Posterior cingulate gyrus (tissue), 11 donors: ENCODE results near the gene PSMD7.
"Not testable (repeated sequence)": the region's sequence is repeated elsewhere in the genome, so short reads cannot be mapped to it uniquely, and the experiment has no call there.

ENCODE experiments used
- DNase-seq, 10 donors: peaks; one replicate each; pipeline versions ENCODE4 v3.0.0 to v3.0.0-alpha.2; 2020 to 2021; ENCODE audit warnings: mixed read lengths in 3 of 10
- intact Hi-C: fragments of 100-400 bp; cut with DNase I; formaldehyde crosslinking; loops from one replicate; pipeline ENCODE4 v1.15.1; 2023

The PSMD7 gene

DNA sequence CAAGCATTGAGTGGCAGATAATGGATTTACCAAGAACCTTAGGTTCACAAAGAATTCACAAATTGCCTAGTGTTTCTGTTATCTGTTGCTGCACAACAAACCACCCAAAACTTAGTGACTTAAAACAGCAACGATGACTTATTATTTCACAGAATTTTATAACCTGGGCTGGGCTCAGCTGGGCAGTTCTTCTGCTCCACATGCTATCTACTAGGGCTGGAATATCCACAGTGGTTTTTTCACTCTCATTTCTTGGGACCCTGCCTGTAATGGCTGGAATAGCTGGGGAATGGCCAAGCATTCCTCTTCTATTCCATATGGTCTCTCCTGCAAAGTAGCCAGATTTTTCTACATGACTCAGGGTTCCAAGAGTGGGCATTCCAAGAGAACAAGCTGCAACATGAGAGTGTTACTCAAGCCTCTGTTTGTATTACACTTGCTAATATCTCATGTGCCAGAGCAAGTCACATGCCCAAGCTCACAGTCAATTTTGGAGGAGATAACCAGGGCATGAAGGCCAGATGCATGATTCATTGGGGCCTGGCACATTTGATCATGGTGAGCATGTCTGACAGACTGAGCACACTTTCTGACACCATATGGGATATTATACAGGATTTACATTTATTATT is 4.9 kb upstream of the PSMD7 start:
- no peak for DNase-seq
- intact Hi-C loops: no loop called here

DNA sequence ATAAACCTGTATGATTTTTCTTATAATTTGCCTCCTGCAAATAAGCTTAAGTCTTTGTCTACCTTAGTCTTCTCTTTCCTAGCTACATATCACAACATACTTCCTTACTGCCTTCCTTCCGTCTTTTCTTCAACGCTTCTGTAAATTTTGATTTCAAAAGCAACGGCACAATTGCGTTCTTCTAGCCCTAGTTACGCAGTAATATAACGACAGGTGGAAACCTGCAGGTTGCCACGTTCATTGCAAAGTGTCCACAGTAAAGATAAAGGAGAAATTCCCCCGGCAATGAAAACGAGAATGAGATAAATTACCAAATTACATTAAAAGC is 546 bp upstream of the PSMD7 start:
- DNase-seq: no peak
- intact Hi-C loops: no loop called here

DNA sequence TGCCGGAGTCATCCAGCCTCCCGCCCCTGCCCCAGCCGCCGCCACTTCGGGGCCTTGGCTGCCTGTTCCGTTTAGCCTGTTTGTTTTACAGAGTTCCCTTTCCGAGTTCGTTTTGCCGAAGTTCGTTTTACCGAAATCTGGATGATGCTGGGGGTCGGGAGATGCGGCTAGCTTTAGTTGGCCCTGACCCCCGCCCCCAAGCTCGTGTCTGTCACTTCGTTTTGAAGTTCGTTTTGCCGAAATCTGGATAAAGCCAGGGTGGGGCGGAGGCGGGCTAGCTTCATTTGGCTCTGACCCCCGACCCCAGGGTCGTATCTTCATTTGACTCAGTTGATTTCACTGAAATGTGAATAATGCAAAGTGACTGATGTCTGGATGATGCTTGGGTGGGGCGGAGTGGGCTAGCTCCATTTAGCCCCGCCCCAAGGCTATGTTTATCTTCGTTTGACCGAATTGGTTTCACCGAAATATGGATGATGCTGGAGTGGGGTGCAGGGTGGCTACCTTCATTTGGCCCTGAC is 591 bp downstream of the PSMD7 start:
- peak in 3 of 10 donors; percentile 17 to 66 (median 19) for DNase-seq
- intact Hi-C loops: no loop called here

DNA sequence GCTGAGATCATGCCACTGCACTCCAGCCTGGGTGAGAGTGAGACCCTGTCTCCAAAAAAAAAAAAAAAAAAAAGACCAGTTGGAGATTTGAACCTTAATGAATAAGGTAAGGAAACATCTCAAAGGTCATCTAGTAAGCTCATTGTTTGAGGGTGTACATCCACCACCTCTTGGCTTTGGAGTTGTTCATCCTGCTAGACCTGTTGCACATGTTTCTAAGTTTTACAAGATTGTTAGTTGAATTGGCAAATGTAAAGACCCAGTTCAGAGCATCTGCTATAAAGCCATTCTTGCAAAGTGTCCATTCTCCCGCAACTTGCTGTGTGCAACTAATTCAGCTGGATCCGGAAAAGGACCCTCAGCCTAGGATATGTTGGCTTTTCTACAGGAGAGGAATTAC is 1.5 kb downstream of the PSMD7 start:
- no peak for DNase-seq
- intact Hi-C loops: no loop called here

- DNase-seq: no peak
Measured at GRCh38 chr16:74302341-74302740, 5.7 kb downstream of the PSMD7 start.

GRCh38 chr16:74304164-74304834 is 7.7 kb downstream of the PSMD7 start:
- intact Hi-C loops: no loop called here
- no peak for DNase-seq

More at GRCh38 chr16:74302341-74302740, 5.7 kb downstream of the PSMD7 start:
- intact Hi-C loops: no loop called here

- intact Hi-C loops: no loop called here
- no peak for DNase-seq
Measured at GRCh38 chr16:74304835-74305176, 8.2 kb downstream of the PSMD7 start.

DNA sequence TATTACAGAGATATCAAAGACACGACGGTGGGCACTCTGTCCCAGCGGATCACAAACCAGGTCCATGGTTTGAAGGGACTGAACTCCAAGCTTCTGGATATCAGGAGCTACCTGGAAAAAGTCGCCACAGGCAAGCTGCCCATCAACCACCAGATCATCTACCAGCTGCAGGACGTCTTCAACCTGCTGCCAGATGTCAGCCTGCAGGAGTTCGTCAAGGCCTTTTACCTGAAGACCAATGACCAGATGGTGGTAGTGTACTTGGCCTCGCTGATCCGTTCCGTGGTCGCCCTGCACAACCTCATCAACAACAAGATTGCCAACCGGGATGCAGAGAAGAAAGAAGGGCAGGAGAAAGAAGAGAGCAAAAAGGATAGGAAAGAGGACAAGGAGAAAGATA is 8.7 kb downstream of the PSMD7 start:
- intact Hi-C loops: no loop called here
- DNase-seq: no peak

- intact Hi-C loops: no loop called here
- no peak for DNase-seq
Measured at GRCh38 chr16:74305978-74306784, 9.6 kb downstream of the PSMD7 start.

- intact Hi-C loops: no loop called here
Measured at GRCh38 chr16:74307383-74307782, 10.8 kb downstream of the PSMD7 start.

DNA sequence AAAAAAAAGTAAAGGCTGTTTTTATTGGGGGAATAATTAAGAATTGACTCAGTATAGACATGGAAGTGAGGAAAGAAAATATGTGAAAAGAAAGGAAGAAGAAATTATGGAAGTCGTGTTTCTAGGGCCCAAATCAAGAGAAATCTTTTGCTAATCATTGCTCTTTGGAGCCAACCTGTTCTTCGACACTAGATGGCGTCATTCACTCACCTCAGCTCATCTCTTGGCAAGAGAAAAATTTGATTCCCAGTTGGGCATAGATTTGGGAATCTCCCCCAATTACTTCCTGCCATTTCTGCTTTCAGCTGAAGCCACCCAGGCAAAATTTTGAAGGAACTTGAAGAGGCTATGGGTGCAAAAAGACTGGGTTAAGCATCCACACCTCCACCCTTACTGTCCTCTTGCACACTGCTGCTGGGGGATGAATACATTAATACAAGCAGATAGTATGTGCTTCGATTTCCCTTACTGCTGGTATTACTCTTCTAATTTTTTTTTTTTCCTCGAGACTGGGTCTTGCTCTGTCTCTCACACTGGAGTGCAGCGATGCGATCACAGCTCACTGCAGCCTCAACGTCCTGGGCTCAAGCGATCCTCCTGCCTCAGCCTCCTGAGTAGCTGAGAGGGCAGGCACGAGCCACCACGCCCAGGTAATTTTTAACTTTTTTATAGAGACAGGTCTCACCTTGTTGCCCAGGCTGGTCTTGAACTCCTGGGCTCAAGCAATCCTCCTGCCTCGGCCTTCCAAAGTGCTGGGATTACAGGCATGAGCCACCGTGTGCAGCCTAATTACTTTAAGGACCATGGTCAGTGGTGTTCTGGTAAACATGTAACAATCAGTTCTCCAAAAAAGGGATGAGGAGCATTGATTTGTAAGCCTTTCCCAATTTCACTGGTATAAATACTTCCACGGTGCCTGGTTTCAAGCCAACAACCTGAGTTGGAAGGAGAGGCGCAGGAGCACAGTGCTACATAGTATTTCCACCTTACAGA is 13.5 kb downstream of the PSMD7 start:
- intact Hi-C loops: no loop called here
- no peak for DNase-seq

More at GRCh38 chr16:74307383-74307782, 10.8 kb downstream of the PSMD7 start:
- no peak for DNase-seq

- intact Hi-C loops: no loop called here
- no peak for DNase-seq
Measured at GRCh38 chr16:74315059-74315458, 18.4 kb downstream of the PSMD7 start.

DNA sequence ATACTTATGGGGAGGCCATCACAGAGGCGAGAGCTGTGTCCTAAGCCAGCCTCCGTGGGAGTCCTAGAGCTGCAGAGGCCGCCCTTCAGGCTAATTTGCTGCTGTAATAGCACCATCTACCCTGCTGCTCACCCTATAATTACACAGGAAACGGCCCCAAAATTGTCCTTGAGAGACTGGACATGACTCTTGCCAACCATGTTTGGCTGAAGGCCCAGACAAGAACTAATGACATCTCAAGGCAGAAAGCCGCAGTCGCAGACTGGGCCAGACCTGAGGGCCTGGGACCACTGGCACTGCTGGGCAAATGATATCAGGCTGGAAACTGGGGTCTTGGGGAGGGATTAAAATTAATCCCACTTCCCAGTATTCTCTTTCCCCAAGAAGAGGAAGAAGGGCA is 24.1 kb downstream of the PSMD7 start:
- no peak for DNase-seq
- intact Hi-C loops: no loop called here

GRCh38 chr16:74321356-74321755 is 24.7 kb downstream of the PSMD7 start:
- intact Hi-C loops: no loop called here
- no peak for DNase-seq

DNA sequence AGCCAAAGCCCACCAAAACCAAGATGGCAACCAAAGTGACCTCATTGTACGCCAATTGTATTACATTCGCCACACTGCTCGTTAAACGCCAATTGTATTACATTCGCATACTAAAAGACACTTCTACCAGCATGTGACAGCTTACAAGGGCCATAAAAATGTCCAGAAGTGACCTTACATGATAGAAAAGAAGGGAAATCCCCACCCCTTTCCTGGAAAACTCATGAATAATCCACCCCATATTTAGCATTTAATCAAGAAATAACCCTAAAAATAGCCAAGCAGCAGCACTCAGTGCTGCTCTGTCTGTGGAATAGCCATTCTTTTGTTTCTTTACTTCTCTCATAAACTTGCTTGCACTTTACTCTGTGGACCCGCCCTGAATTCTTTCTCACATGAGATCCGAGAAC is 25.7 kb downstream of the PSMD7 start:
- DNase-seq: no peak
- intact Hi-C loops: no loop called here

GRCh38 chr16:74324777-74325176 is 28.2 kb downstream of the PSMD7 start:
- intact Hi-C loops, DNase-seq: not testable (repeated sequence)

- no peak for DNase-seq
- intact Hi-C loops: no loop called here
Measured at GRCh38 chr16:74325641-74326040, 29.0 kb downstream of the PSMD7 start.

- DNase-seq, intact Hi-C loops: not testable (repeated sequence)
Measured at GRCh38 chr16:74328346-74328745, 31.7 kb downstream of the PSMD7 start.

GRCh38 chr16:74332469-74332868 is 35.9 kb downstream of the PSMD7 start:
- peak in 1 of 10 donors; percentile 72 for DNase-seq
- intact Hi-C loops: not testable (repeated sequence)

GRCh38 chr16:74337506-74337905 is 40.9 kb downstream of the PSMD7 start:
- DNase-seq: peak in 1 of 10 donors; percentile 12
- intact Hi-C loops: not testable (repeated sequence)
